HCT116 (cell line): ENCODE data around the gene IL20RB. TPM values are rescaled to one million over a fixed set of nuclear protein-coding genes. Genes with fewer than 3 reads are reported as not detected.

Experiments used
- ATAC-seq: fragments of 200-7000 bp; cut with Tn5 transposase; 2 replicates; pipeline ENCODE4 v1.9.1; 2020; ENCODE audit warnings: mild to moderate bottlenecking, moderate library complexity
- BruUV-seq: library from RNA; stranded (reverse); fragments of 400-500 nt; replicated peaks from 2 replicates; lab custom pipeline; 2021; lab: Mats Ljungman, UMichigan
- CTCF ChIA-PET: fragments of 300-600 bp; sonication (Branson Sonifier 250); formaldehyde crosslinking; loops from one replicate; lab custom pipeline; 2021; ENCODE audit warnings: antibody characterized with exemption; lab: Charles Lee
- POLR2A ChIA-PET: fragments of 300-600, 350-600 bp; sonication (Branson Sonifier 250); formaldehyde crosslinking; loops from one replicate; lab custom pipeline; 2021; ENCODE audit warnings: antibody characterized with exemption; lab: Charles Lee
- RAD21 ChIA-PET, 2 experiments: fragments of 300-600 bp; sonication (Branson Sonifier 250); formaldehyde crosslinking; loops; one replicate each; lab custom pipeline; 2023; ENCODE audit warnings: low total read pairs in 2 of 2; ENCODE audit not compliant: uncharacterized antibody in 2 of 2, unreplicated experiment in 2 of 2, low non-redundant PET in 1 of 2; lab: Charles Lee
- DNase-seq: peaks from one replicate; pipeline ENCODE4 v3.0.0-alpha.2; 2010; ENCODE audit warnings: low read depth, low spot score
- H2AFZ ChIP-seq: fragments of 200-600 bp; shearing (Covaris generic), sonication (generic); 2 replicates; pipeline ENCODE4 v1.6.1; 2017; ENCODE audit warnings: low read depth, mixed run types, mixed read lengths, antibody characterized with exemption, low read length; ENCODE audit not compliant: poor library complexity, severe bottlenecking
- H3K27ac ChIP-seq: 2 replicates; pipeline ENCODE4 v1.5.1; 2012; ENCODE audit warnings: low read depth, low read length
- H3K27me3 ChIP-seq: fragments of 200-600 bp; sonication (generic); 2 replicates; pipeline ENCODE4 v1.6.1; 2016; ENCODE audit warnings: mixed run types, low read length, mixed read lengths; ENCODE audit not compliant: insufficient read depth
- H3K36me3 ChIP-seq, 2 experiments: fragments of 200-500 bp in 1 of 2; fragments of 200-600 bp in 1 of 2; sonication (Bioruptor generic) in 1 of 2; sonication (generic) in 1 of 2; 2 replicates each; pipeline versions ENCODE4 v1.5.1 to v1.6.1; 2014 to 2016; ENCODE audit warnings: low read length in 2 of 2, inconsistent platforms in 1 of 2, mixed read lengths in 1 of 2, mixed run types in 1 of 2; ENCODE audit not compliant: insufficient read depth in 2 of 2, control insufficient read depth in 1 of 2
- H3K4me1 ChIP-seq, 2 experiments: fragments of 200-600 bp in 1 of 2; sonication (generic) in 1 of 2; 2 replicates each; pipeline versions ENCODE4 v1.5.1 to v1.6.1; 2012 to 2017; ENCODE audit warnings: low read length in 2 of 2, inconsistent platforms in 1 of 2, mild to moderate bottlenecking in 1 of 2, mixed read lengths in 1 of 2, mixed run types in 1 of 2, moderate library complexity in 1 of 2; ENCODE audit not compliant: insufficient read depth in 2 of 2, control insufficient read depth in 1 of 2
- H3K4me2 ChIP-seq: fragments of 200-600 bp; sonication (generic); 2 replicates; pipeline ENCODE4 v1.6.1; 2017; ENCODE audit warnings: mixed run types, low read length, mixed read lengths
- H3K4me3 ChIP-seq, 2 experiments: fragments of 200-600 bp in 1 of 2; sonication (generic) in 1 of 2; replicated peaks in 1 of 2; 2 replicates each; pipeline ENCODE4 v1.5.1; 2011 to 2016; ENCODE audit warnings: low read length in 2 of 2, control low read depth in 1 of 2, low read depth in 1 of 2, mild to moderate bottlenecking in 1 of 2, mixed read lengths in 1 of 2, mixed run types in 1 of 2
- H3K79me2 ChIP-seq: fragments of 200-600 bp; sonication (generic); 2 replicates; pipeline ENCODE4 v1.6.1; 2017; ENCODE audit warnings: mild to moderate bottlenecking, mixed run types, low read length, moderate library complexity, mixed read lengths; ENCODE audit not compliant: insufficient read depth
- H3K9ac ChIP-seq: fragments of 200-600 bp; sonication (generic); 2 replicates; pipeline ENCODE4 v1.6.1; 2016; ENCODE audit warnings: low read length, mixed read lengths
- H3K9me2 ChIP-seq: fragments of 200-600 bp; sonication (generic), shearing (Covaris generic); 2 replicates; pipeline ENCODE4 v1.6.1; 2017; ENCODE audit warnings: mixed run types, mild to moderate bottlenecking, moderate library complexity; ENCODE audit not compliant: insufficient read depth
- H3K9me3 ChIP-seq, 2 experiments: fragments of 200-500 bp in 1 of 2; fragments of 200-600 bp in 1 of 2; sonication (Bioruptor generic) in 1 of 2; sonication (generic) in 1 of 2; 2 replicates each; pipeline ENCODE4 v1.6.1; 2014 to 2017; ENCODE audit warnings: low read length in 2 of 2, mixed read lengths in 2 of 2, inconsistent platforms in 1 of 2, low read depth in 1 of 2, mild to moderate bottlenecking in 1 of 2, mixed run types in 1 of 2, moderate library complexity in 1 of 2; ENCODE audit not compliant: control insufficient read depth in 1 of 2, insufficient read depth in 1 of 2
- H4K20me1 ChIP-seq: fragments of 200-600 bp; sonication (generic), shearing (Covaris generic); 2 replicates; pipeline ENCODE4 v1.6.1; 2017; ENCODE audit warnings: mixed run types, mild to moderate bottlenecking, moderate library complexity; ENCODE audit not compliant: insufficient read depth
- CBX3 ChIP-seq: IDR thresholded peaks from 2 replicates; pipeline ENCODE4 v1.6.1; 2012; ENCODE audit warnings: low read depth
- ELF1 ChIP-seq: IDR thresholded peaks from 2 replicates; pipeline ENCODE4 v1.6.1; 2012; ENCODE audit warnings: low read depth, borderline replicate concordance
- EZH2 ChIP-seq: fragments of 200-600 bp; sonication (generic); IDR thresholded peaks from 2 replicates; pipeline ENCODE4 v1.6.1; 2017; ENCODE audit warnings: antibody characterized with exemption, mixed run types
- FOSL1 ChIP-seq: IDR thresholded peaks from 2 replicates; pipeline ENCODE4 v1.6.1; 2012; ENCODE audit warnings: low read depth
- RAD21 ChIP-seq: IDR thresholded peaks from 2 replicates; pipeline ENCODE4 v1.6.1; 2012; ENCODE audit warnings: low read depth, mild to moderate bottlenecking
- SRF ChIP-seq: IDR thresholded peaks from 2 replicates; pipeline ENCODE4 v1.6.1; 2012; ENCODE audit warnings: low read depth
- TCF7L2 ChIP-seq: IDR thresholded peaks from 2 replicates; pipeline ENCODE4 v1.7.0; 2011; ENCODE audit warnings: borderline replicate concordance, inconsistent platforms; ENCODE audit not compliant: insufficient read depth, insufficient read length; ENCODE audit errors: extremely low read depth
- YY1 ChIP-seq: IDR thresholded peaks from 2 replicates; pipeline ENCODE4 v1.6.1; 2011; ENCODE audit warnings: low read length, low read depth, moderate library complexity, mild to moderate bottlenecking; ENCODE audit not compliant: insufficient replicate concordance; ENCODE audit errors: extremely low read depth
- ZFX ChIP-seq: fragments of 450-650 bp; IDR thresholded peaks from 2 replicates; pipeline ENCODE4 v1.6.1; 2017
- ZNF274 ChIP-seq: fragments of 200-500 bp; sonication (Bioruptor generic); IDR thresholded peaks from 2 replicates; pipeline ENCODE4 v1.6.1; 2014; ENCODE audit warnings: mild to moderate bottlenecking, low read depth, low read length, inconsistent platforms
- intact Hi-C: fragments of 100-400 bp; cut with micrococcal nuclease; formaldehyde crosslinking; loops from 2 replicates; pipeline ENCODE4 v1.10.0; 2022
- total RNA-seq: library from RNA; stranded (reverse); gene quantifications from one replicate; pipeline ENCODE4 v1.2.1, GENCODE V29; 2021; ENCODE audit not compliant: unreplicated experiment
- TF ChIP-seq, protein P1 (sequence below): IDR thresholded peaks from 2 replicates; pipeline ENCODE4 v1.6.1; 2012
- TF ChIP-seq, protein P2 (sequence below): IDR thresholded peaks from 2 replicates; pipeline ENCODE4 v1.6.1; 2011; ENCODE audit warnings: mild to moderate bottlenecking, low read length, moderate library complexity; ENCODE audit not compliant: insufficient replicate concordance; ENCODE audit errors: extremely low read depth

The IL20RB gene
- total RNA-seq, 1 experiment from 2014 or later: 6.1 TPM

DNA sequence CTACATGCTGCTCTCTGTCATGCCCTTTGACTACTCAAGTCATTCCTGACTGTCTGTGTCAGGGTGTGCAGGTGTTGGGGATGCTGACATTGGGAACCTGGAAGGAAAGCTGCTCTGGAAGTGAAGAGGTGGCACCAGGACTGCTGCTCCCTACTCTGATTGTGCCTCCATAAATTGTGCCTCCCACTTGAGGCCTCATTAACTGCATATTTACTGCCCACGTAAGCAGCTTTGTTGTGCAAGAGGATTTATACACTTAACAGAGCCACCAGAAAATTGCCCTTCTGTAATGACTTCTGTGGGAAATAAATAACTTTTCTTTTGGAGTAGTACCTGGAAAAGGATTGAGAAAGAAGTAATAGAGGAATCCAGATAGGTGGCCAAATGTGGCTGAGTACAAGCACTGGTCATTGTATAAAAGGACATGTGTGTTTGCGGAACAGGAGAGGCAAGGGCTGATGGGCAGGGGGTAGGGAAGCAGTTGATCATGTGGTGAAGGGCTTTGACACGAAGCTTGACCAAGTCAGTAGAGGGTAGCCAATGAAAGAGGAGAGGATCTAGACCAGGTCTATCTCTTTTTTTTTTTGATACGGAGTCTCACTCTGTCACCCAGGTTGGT lies 24.8 kb downstream of the IL20RB start:
- H3K79me2 ChIP-seq: no peaks in the 10 kb centered on the region
- H3K36me3 ChIP-seq: no peaks in the 10 kb centered on the region
- H3K27ac ChIP-seq: no peak overlapping the region

More for the DNA sequence above, 24.8 kb downstream of the IL20RB start:
- no peak overlapping the region for H2AFZ ChIP-seq
- no peaks in the 10 kb centered on the region for H3K27me3 ChIP-seq
- RAD21 ChIA-PET: no interaction called here
- no peak for TF ChIP-seq EZH2
- TF ChIP-seq RAD21: no peak
- no peak for TF ChIP-seq ZNF274
- TF ChIP-seq, protein P1, sequence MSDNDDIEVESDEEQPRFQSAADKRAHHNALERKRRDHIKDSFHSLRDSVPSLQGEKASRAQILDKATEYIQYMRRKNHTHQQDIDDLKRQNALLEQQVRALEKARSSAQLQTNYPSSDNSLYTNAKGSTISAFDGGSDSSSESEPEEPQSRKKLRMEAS: no peak
- no peak for TF ChIP-seq CBX3
- no peak for TF ChIP-seq SRF
- TF ChIP-seq, protein P2, sequence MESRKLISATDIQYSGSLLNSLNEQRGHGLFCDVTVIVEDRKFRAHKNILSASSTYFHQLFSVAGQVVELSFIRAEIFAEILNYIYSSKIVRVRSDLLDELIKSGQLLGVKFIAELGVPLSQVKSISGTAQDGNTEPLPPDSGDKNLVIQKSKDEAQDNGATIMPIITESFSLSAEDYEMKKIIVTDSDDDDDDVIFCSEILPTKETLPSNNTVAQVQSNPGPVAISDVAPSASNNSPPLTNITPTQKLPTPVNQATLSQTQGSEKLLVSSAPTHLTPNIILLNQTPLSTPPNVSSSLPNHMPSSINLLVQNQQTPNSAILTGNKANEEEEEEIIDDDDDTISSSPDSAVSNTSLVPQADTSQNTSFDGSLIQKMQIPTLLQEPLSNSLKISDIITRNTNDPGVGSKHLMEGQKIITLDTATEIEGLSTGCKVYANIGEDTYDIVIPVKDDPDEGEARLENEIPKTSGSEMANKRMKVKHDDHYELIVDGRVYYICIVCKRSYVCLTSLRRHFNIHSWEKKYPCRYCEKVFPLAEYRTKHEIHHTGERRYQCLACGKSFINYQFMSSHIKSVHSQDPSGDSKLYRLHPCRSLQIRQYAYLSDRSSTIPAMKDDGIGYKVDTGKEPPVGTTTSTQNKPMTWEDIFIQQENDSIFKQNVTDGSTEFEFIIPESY: no peak
- no peak for TF ChIP-seq YY1
- TF ChIP-seq ZFX: no peak
- TF ChIP-seq FOSL1: no peak
- no peak for TF ChIP-seq ELF1
- TF ChIP-seq TCF7L2: no peak
- TF ChIP-seq, all 23 proteins: peak for 0
- Histone ChIP-seq H3K9ac (no peak overlapping the region), H3K4me3 (no peak overlapping the region), H3K9me3 (no peaks in the 10 kb centered on the region), H3K4me1 (no peaks in the 10 kb centered on the region), H4K20me1 (no peaks in the 10 kb centered on the region), H3K4me2 (no peak overlapping the region), H3K9me2 (no peaks in the 10 kb centered on the region)
- ChIA-PET POLR2A (no interaction called here), CTCF (no interaction called here)
- BruUV-seq: no TSS peak
- intact Hi-C loops: no loop called here
- no peak for DNase-seq
- no peak for ATAC-seq
